Measurements from ENCODE around the gene DUSP18.

GRCh38 chr22:30667107-30667493, 575 bp downstream of the DUSP18 start:
- TF ChIP-seq, protein P1, sequence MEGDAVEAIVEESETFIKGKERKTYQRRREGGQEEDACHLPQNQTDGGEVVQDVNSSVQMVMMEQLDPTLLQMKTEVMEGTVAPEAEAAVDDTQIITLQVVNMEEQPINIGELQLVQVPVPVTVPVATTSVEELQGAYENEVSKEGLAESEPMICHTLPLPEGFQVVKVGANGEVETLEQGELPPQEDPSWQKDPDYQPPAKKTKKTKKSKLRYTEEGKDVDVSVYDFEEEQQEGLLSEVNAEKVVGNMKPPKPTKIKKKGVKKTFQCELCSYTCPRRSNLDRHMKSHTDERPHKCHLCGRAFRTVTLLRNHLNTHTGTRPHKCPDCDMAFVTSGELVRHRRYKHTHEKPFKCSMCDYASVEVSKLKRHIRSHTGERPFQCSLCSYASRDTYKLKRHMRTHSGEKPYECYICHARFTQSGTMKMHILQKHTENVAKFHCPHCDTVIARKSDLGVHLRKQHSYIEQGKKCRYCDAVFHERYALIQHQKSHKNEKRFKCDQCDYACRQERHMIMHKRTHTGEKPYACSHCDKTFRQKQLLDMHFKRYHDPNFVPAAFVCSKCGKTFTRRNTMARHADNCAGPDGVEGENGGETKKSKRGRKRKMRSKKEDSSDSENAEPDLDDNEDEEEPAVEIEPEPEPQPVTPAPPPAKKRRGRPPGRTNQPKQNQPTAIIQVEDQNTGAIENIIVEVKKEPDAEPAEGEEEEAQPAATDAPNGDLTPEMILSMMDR (IDR thresholded peaks at IDR 0.05; ENCODE audit: low read length) = no peak
- TF ChIP-seq EZH2 (IDR thresholded peaks at IDR 0.05; ENCODE audit: borderline replicate concordance, low read length) = no peak
